OCI-M1 (cell line): ENCODE measurements around the gene MAB21L4.

Experiments used
- DNase-seq: peaks from one replicate; lab custom pipeline; 2025; lab: John Stamatoyannopoulos, UW

MAB21L4 gene

GRCh38 chr2:240911641-240912265 is 15.8 kb upstream of the MAB21L4 start:
- peak; percentile 1 for DNase-seq

- no peak for DNase-seq
Observed at GRCh38 chr2:240909216-240909974, 13.4 kb upstream of the MAB21L4 start.

GRCh38 chr2:240906911-240907590 is 11.1 kb upstream of the MAB21L4 start:
- no peak for DNase-seq

- no peak for DNase-seq
Observed at GRCh38 chr2:240906141-240906910, 10.4 kb upstream of the MAB21L4 start, which contains the start of gene CROCC2. TSS of gene CROCC2 (plus strand) at chr2:240906336. CDS start at chr2:240906514, 178 bp downstream.

- DNase-seq, result no peak
Observed at GRCh38 chr2:240905176-240905781, 9.3 kb upstream of the MAB21L4 start.

- DNase-seq, result no peak
Observed at GRCh38 chr2:240904216-240905175, 8.5 kb upstream of the MAB21L4 start.

- DNase-seq, result no peak
Observed at GRCh38 chr2:240903191-240904060, 7.5 kb upstream of the MAB21L4 start.

- DNase-seq, result no peak
Observed at GRCh38 chr2:240902615-240903041, 6.7 kb upstream of the MAB21L4 start.

- DNase-seq, result no peak
Observed at GRCh38 chr2:240901986-240902614, 6.1 kb upstream of the MAB21L4 start.

GRCh38 chr2:240900141-240900860 is 4.3 kb upstream of the MAB21L4 start:
- no peak for DNase-seq

- no peak for DNase-seq
Observed at GRCh38 chr2:240899468-240899865, 3.5 kb upstream of the MAB21L4 start.

GRCh38 chr2:240898731-240899467 is 2.9 kb upstream of the MAB21L4 start:
- no peak for DNase-seq

GRCh38 chr2:240898108-240898730 is 2.3 kb upstream of the MAB21L4 start:
- no peak for DNase-seq

GRCh38 chr2:240896871-240897692 is 1.1 kb upstream of the MAB21L4 start:
- no peak for DNase-seq

GRCh38 chr2:240896394-240896793 is 438 bp upstream of the MAB21L4 start:
- no peak for DNase-seq

GRCh38 chr2:240894836-240895558 is 959 bp downstream of the MAB21L4 start:
- no peak for DNase-seq
